Nephron progenitor cell (in vitro differentiated cells): ENCODE measurements around the gene ARHGEF25.
"Not testable (repeated sequence)": the region's sequence is repeated elsewhere in the genome, so short reads cannot be mapped to it uniquely, and the experiment has no call there.

ENCODE experiments used
- DNase-seq: peaks from one replicate; pipeline ENCODE4 v3.0.0; 2021
- H3K27ac Mint-ChIP-seq: 2 replicates; pipeline ENCODE4 v1.8.0; 2021; ENCODE audit warnings: mild to moderate bottlenecking, moderate library complexity, mixed read lengths
- H3K27me3 Mint-ChIP-seq: 2 replicates; pipeline ENCODE4 v1.8.0; 2021; ENCODE audit warnings: mild to moderate bottlenecking, low read depth, mixed read lengths; ENCODE audit not compliant: poor library complexity
- H3K36me3 Mint-ChIP-seq: 2 replicates; pipeline ENCODE4 v1.8.0; 2021; ENCODE audit warnings: low read depth, mixed read lengths
- H3K4me1 Mint-ChIP-seq: 2 replicates; pipeline ENCODE4 v1.8.0; 2021; ENCODE audit warnings: mixed read lengths
- H3K4me3 Mint-ChIP-seq: 2 replicates; pipeline ENCODE4 v1.8.0; 2021; ENCODE audit warnings: mild to moderate bottlenecking, moderate library complexity, mixed read lengths
- H3K9me3 Mint-ChIP-seq: 2 replicates; pipeline ENCODE4 v1.8.0; 2021; ENCODE audit warnings: mild to moderate bottlenecking, moderate library complexity, mixed read lengths
- CTCF ChIP-seq: fragments of 200-600 bp; sonication (generic); IDR thresholded peaks from 2 replicates; pipeline ENCODE4 v1.5.0; 2021; ENCODE audit warnings: antibody characterized with exemption

Gene ARHGEF25

GRCh38 chr12:57617942-57618341 is 6.7 kb downstream of the ARHGEF25 start:
- no peak overlapping the region for H3K4me3 Mint-ChIP-seq
- peaks cover 27% of the 10 kb centered on the region for H3K4me1 Mint-ChIP-seq
- H3K27ac Mint-ChIP-seq = no peak overlapping the region
- peaks cover 52% of the 10 kb centered on the region for H3K36me3 Mint-ChIP-seq
- DNase-seq = no peak
- TF ChIP-seq CTCF = no peak
- H3K27me3 Mint-ChIP-seq = peaks cover 100% of the 10 kb centered on the region
- peaks cover 3% of the 10 kb centered on the region for H3K9me3 Mint-ChIP-seq

GRCh38 chr12:57618431-57618830 is 7.2 kb downstream of the ARHGEF25 start:
- H3K4me3 Mint-ChIP-seq, H3K9me3 Mint-ChIP-seq, H3K27ac Mint-ChIP-seq, DNase-seq: not testable (repeated sequence)
- H3K27me3 Mint-ChIP-seq = peaks cover 100% of the 10 kb centered on the region
- peaks cover 27% of the 10 kb centered on the region for H3K4me1 Mint-ChIP-seq
- peaks cover 47% of the 10 kb centered on the region for H3K36me3 Mint-ChIP-seq

GRCh38 chr12:57618966-57619433 is 7.8 kb downstream of the ARHGEF25 start:
- H3K27ac Mint-ChIP-seq = no peak overlapping the region
- H3K4me3 Mint-ChIP-seq = peak overlapping the region; percentile 78
- H3K27me3 Mint-ChIP-seq = peaks cover 100% of the 10 kb centered on the region
- H3K9me3 Mint-ChIP-seq = peaks cover 3% of the 10 kb centered on the region
- peaks cover 27% of the 10 kb centered on the region for H3K4me1 Mint-ChIP-seq
- DNase-seq = no peak
- peaks cover 42% of the 10 kb centered on the region for H3K36me3 Mint-ChIP-seq
- no peak for TF ChIP-seq CTCF

- Mint-ChIP-seq H3K4me1 (peaks cover 27% of the 10 kb centered on the region), H3K27me3 (peaks cover 100% of the 10 kb centered on the region), H3K27ac (no peak overlapping the region), H3K9me3 (peaks cover 3% of the 10 kb centered on the region), H3K36me3 (peaks cover 35% of the 10 kb centered on the region), H3K4me3 (peak overlapping the region; percentile 78)
- no peak for TF ChIP-seq CTCF
- DNase-seq = peak; percentile 60
Measured at GRCh38 chr12:57619434-57620244, 8.4 kb downstream of the ARHGEF25 start.

GRCh38 chr12:57620245-57620935 is 9.2 kb downstream of the ARHGEF25 start:
- Mint-ChIP-seq H3K27ac (no peak overlapping the region), H3K9me3 (peaks cover 3% of the 10 kb centered on the region), H3K36me3 (peaks cover 28% of the 10 kb centered on the region), H3K27me3 (peaks cover 100% of the 10 kb centered on the region), H3K4me3 (peak overlapping the region; percentile 81), H3K4me1 (peaks cover 27% of the 10 kb centered on the region)
- TF ChIP-seq CTCF = no peak
- no peak for DNase-seq

GRCh38 chr12:57620936-57621496 is 9.8 kb downstream of the ARHGEF25 start:
- Mint-ChIP-seq H3K9me3 (peaks cover 3% of the 10 kb centered on the region), H3K27ac (no peak overlapping the region), H3K27me3 (peaks cover 100% of the 10 kb centered on the region), H3K36me3 (peaks cover 22% of the 10 kb centered on the region), H3K4me1 (peaks cover 31% of the 10 kb centered on the region), H3K4me3 (peak overlapping the region; percentile 81)
- DNase-seq = peak; percentile 37
- TF ChIP-seq CTCF = no peak
